HEK293 (cell line): Measurements from ENCODE around the gene PDE10A.

Experiments
- HOXA7 ChIP-seq: sonication (generic); formaldehyde crosslinking; IDR thresholded peaks from 2 replicates; pipeline ENCODE4 v1.8.1; 2022; ENCODE audit warnings: missing genetic modification reagents, borderline replicate concordance
- KLF17 ChIP-seq: fragments of 450-650 bp; formaldehyde crosslinking; IDR thresholded peaks from 2 replicates; pipeline ENCODE4 v1.5.1; 2016; ENCODE audit warnings: missing biosample characterization, missing genetic modification characterization
- WT1 ChIP-seq: fragments of 450-650 bp; formaldehyde crosslinking; IDR thresholded peaks from 2 replicates; pipeline ENCODE4 v1.5.1; 2016; ENCODE audit warnings: missing biosample characterization, missing genetic modification characterization
- ZEB2 ChIP-seq: fragments of 450-650 bp; formaldehyde crosslinking; IDR thresholded peaks from 2 replicates; pipeline ENCODE4 v1.5.1; 2016; ENCODE audit warnings: missing biosample characterization, missing genetic modification characterization
- ZNF169 ChIP-seq: fragments of 450-650 bp; formaldehyde crosslinking; IDR thresholded peaks from 2 replicates; pipeline ENCODE4 v1.5.1; 2016; ENCODE audit warnings: missing biosample characterization, missing genetic modification characterization
- ZNF202 ChIP-seq: fragments of 450-650 bp; formaldehyde crosslinking; IDR thresholded peaks from 2 replicates; pipeline ENCODE4 v1.5.1; 2016; ENCODE audit warnings: missing biosample characterization, missing genetic modification characterization, borderline replicate concordance
- ZNF274 ChIP-seq, 2 experiments: fragments of 200-500 bp in 1 of 2; fragments of 450-650 bp in 1 of 2; sonication (Bioruptor generic) in 1 of 2; formaldehyde crosslinking in 1 of 2; IDR thresholded peaks; 2 replicates each; pipeline versions ENCODE4 v1.5.1 to v1.6.1; 2014 to 2016; ENCODE audit warnings: borderline replicate concordance in 1 of 2, inconsistent platforms in 1 of 2, low read length in 1 of 2, missing biosample characterization in 1 of 2, missing genetic modification characterization in 1 of 2
- ZNF473 ChIP-seq: fragments of 450-650 bp; formaldehyde crosslinking; IDR thresholded peaks from 2 replicates; pipeline ENCODE4 v1.5.1; 2017; ENCODE audit warnings: missing biosample characterization, missing genetic modification characterization
- ZNF560 ChIP-seq: fragments of 450-650 bp; formaldehyde crosslinking; IDR thresholded peaks from 2 replicates; pipeline ENCODE4 v1.5.1; 2017; ENCODE audit warnings: missing biosample characterization, missing genetic modification characterization, borderline replicate concordance
- ZNF624 ChIP-seq: fragments of 450-650 bp; formaldehyde crosslinking; IDR thresholded peaks from 2 replicates; pipeline ENCODE4 v1.5.1; 2017; ENCODE audit warnings: missing biosample characterization, missing genetic modification characterization
- ZNF830 ChIP-seq: fragments of 450-650 bp; IDR thresholded peaks from 2 replicates; pipeline ENCODE4 v1.5.0; 2018; ENCODE audit warnings: missing biosample characterization, missing genetic modification characterization, low read depth, mild to moderate bottlenecking, moderate library complexity

Gene PDE10A

GRCh38 chr6:165292657-165293056, 370.4 kb downstream of the PDE10A start (continued):
- no peak for TF ChIP-seq ZNF473 (tag by site-specific recombination)
- TF ChIP-seq ZNF560 (tag by site-specific recombination) = no peak
- no peak for TF ChIP-seq ZNF274 (IDR thresholded peaks at IDR 0.05; ENCODE audit: low read length)
- TF ChIP-seq ZNF274 (tag by site-specific recombination; IDR thresholded peaks at IDR 0.05; ENCODE audit: borderline replicate concordance) = no peak
- no peak for TF ChIP-seq ZNF830 (tag by site-specific recombination)
- TF ChIP-seq ZEB2 (tag by site-specific recombination) = no peak
- no peak for TF ChIP-seq KLF17
- TF ChIP-seq ZNF202 = no peak
- TF ChIP-seq ZNF169 (tag by site-specific recombination) = no peak
- TF ChIP-seq ZNF624 (tag by site-specific recombination) = no peak
- TF ChIP-seq HOXA7 (CRISPR knock-in tag) = no peak
- TF ChIP-seq WT1 (tag by site-specific recombination) = no peak
- TF ChIP-seq, all 188 proteins: peak for 0
